Activated naive CD4-positive, alpha-beta T cell treated with Interleukin-2 at 50 U/mL for 16 hours (primary cell): ENCODE results near the gene TRIP13.
A peak's percentile ranks its signal among the peaks of the same experiment; 100 is the strongest.
"Not testable (repeated sequence)": the region's sequence is repeated elsewhere in the genome, so short reads cannot be mapped to it uniquely, and the experiment has no call there.

ENCODE experiments used
- DNase-seq: peaks from one replicate; pipeline ENCODE4 v3.0.0-alpha.2; 2020

The TRIP13 gene

DNA sequence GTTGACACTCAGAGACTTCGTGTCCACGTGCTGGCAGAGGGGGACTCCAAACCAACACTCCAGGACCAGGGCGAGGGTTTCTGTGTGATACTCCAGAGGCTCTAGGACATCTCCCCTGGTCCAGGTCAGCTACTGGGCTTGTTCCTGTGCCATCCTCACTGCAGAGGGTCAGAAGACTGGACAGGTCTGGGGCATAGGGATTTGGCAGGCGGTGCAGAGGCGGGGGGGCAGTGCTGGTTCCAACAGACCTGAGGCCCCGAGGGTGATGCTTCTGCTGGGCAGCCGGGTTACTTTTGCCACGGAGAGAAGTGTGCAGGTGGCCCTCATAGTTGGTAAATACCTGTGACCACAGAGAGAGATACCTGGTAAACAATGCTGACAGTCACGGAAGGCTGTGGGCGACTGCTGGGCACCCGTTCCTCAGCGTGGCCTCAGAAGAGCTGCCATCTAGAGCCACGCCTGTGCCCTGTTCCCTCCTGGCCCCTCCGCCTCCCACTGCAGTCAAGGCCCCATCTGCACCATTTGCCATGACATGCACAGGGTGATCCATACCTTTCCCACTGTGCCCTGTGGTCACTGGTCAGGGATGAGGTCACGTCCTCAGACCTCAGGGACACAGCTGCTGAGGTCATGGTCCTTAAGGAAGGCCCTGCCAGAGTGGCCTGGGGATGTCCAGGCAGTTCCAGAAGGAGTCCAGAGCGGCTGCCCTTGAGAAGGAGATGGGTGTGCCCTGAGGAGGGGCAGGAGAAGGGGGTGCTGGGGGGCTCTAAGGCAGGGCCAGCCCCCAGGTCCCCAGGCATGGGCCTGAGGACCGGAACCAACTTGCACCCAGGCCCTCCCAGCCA is 30.0 kb downstream of the TRIP13 start:
- DNase-seq: no peak

DNA sequence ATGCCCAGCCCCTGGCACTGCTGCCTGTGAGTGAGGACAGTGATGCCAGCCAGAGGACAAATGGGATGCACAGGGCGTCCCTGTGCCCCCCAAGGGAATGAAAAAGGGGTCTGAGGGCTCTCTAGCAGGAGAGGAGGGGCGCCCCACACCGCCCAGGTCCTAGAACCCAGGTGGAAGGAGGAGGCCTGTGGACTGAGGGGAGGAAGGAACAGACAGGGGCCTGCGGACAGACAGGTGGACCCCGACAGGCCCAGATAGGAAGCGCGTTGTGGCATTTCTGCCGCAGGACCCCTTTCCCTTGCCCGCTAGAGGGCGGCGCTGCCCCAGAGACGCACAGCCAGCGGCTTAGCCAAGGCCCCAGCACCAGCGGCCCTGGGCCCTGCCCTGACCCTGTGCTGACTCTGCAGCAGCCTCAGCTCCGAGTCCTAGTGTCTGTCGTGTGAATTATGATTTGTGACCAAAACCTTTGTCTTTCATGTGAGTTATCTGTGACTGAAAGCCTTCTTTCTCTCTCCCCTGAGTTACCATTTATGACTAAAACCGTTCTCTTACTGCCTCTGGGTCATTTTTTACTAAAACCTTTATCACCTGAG is 30.7 kb downstream of the TRIP13 start:
- DNase-seq: peak; percentile 70

- DNase-seq: peak; percentile 29
These were observed 33.9 kb downstream of the TRIP13 start for GRCh38 chr5:926417-927171.

GRCh38 chr5:927172-928015 is 34.7 kb downstream of the TRIP13 start:
- DNase-seq: no peak

- not testable (repeated sequence) for DNase-seq
These were observed 36.5 kb downstream of the TRIP13 start for GRCh38 chr5:929182-929581.

DNA sequence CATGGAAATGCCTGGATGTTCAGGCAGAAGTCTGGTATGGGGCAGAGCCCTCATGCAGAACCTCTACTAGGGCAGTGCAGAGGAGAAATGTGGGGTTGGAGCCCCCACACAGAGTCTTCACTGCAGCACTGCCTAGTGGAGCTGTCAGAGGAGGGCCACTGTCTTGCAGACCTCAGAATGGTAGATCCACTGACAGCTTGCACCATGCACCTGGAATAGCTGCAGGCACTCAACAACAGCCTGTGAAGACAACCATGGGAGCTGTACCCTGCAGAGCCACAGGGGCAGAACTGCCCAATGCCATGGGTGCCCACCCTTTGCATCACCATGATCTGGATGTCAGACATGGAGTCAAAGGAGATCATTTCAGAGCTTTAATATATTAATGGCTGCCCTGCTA is 36.9 kb downstream of the TRIP13 start:
- no peak for DNase-seq

- DNase-seq: no peak
These were observed 38.2 kb downstream of the TRIP13 start for GRCh38 chr5:930866-931265.

DNA sequence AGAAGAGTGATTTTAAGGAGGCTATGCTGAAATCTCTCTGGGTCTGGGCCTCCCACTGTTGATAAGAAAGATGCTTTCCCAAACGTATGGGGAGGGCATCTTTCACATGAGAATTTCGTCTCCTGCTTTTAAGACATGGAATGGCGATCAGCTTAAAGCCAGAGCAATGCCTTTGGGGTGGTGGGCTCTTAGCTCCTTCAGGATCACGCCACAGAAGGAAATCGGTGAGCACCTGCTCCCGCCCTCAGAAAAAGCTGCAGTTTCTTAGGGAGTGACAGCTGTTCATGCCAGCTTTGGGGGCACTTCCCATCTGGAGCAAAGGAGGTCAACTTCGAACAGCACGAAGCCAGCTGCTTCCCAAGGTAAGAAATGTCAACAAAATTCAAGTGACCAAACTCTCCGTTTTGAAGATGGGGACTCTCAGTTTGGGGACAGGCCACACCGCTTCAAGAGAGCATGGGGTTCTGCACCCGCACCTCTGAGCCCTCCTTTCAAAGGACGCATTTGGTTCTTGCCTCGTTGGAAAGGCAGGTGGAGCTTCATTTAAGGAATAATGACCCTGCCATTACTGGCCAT is 39.0 kb downstream of the TRIP13 start:
- DNase-seq: no peak

- no peak for DNase-seq
These were observed 39.5 kb downstream of the TRIP13 start for GRCh38 chr5:932151-932627.

DNA sequence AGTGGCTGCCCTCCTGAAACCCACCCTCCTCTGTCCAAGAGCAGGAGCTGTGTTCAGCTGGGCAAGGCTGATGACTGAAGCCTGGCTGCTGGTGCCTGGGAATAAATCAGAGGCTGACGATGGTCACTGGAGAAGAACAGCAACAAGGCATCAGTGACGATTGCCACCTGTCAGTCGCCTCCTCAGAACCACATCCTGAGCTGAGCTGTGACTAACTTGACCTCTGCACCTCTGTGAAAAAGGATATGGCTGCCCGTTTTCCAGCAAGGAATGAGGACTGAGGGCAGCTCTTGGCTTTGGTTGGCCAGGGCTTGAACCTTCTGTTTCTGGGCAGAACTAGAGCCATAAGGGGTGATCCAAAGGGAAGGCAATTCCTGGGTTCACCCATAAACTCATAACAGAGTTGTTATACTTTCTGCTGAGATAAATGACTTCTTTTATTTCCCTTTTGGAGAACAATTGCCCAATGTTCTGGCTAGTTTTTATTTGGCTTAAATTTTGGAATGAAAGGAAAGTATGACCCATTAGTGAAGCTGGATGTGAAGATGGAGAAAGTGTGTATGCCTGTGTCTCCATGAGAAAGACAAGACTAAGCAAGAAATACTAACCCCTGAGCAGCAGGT is 40.1 kb downstream of the TRIP13 start:
- DNase-seq: no peak

DNA sequence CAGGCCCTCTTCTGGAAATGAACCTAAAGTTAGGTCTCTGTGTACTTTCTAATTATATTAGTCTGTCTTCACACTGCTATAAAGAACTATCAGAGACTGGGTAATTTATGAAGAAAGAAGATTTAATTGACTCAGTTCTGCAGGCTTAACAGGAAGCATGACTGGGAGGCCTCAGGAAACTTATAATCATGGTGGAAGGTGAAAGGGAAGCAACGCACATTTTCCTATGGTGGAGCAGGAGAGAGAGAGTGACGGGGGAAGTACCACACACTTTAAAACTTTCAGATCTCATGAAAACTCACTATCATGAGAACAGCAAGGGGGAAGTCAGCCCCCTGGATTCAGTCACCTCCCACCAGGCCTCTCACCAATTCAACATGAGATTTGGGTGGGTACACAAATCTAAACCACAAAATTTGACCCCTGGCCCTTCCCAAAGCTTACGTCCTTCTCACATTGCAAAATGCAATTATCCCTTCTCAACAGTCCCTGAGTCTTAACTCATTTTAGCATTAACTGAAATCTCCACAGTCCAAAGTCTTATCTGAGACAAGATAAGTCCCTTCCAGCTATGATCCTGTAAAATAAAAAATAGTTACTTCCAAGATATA is 40.7 kb downstream of the TRIP13 start:
- DNase-seq: no peak

- not testable (repeated sequence) for DNase-seq
These were observed 41.3 kb downstream of the TRIP13 start for GRCh38 chr5:933951-934350.

DNA sequence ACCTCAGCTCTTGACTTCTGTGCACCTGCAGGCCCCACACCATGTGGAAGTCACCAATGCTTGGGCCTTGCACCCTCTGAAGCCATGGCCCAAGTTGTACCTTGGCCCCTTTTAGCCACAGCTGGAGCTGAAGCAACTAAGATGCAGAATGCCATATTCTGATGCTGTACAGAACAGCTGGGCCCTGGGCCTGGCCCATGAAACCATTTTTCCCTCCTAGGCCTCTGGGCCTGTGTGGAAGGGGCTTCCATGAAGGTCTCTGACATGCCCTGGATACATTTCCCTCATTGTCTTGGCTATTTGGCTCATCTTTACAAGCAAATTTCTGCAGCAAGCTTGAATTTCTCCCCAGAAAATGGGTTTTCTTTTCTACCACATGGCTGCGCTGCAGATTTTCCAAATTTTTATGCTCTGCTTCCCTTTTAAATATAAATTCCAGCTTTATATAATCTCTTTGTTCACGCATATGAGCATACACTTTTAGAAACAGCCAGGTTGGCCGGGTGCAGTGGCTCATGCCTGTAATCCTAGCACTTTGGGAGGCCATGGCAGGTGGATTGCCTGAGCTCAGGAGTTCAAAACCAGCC is 41.8 kb downstream of the TRIP13 start:
- DNase-seq: not testable (repeated sequence)

GRCh38 chr5:935510-936084 is 42.9 kb downstream of the TRIP13 start:
- DNase-seq: no peak

- no peak for DNase-seq
These were observed 43.8 kb downstream of the TRIP13 start for GRCh38 chr5:936149-937144.

- DNase-seq: no peak
These were observed 44.7 kb downstream of the TRIP13 start for GRCh38 chr5:937151-937924.

GRCh38 chr5:939368-939767 is 46.7 kb downstream of the TRIP13 start:
- DNase-seq: no peak

- DNase-seq: not testable (repeated sequence)
These were observed 48.1 kb downstream of the TRIP13 start for GRCh38 chr5:940741-941140.
